Fibroblast of lung (primary cell): ENCODE results near the gene OGDH.

Experiments used
- EZH2 ChIP-seq: IDR thresholded peaks from 2 replicates; pipeline ENCODE4 v1.5.1; 2012; ENCODE audit warnings: low read length, control low read depth, mild to moderate bottlenecking; ENCODE audit errors: missing control alignments
- TF ChIP-seq, protein P1 (sequence below), 2 donors: IDR thresholded peaks in 1 of 2; conservative IDR thresholded peaks in 1 of 2; 1 replicate in 1 of 2; 2 replicates in 1 of 2; pipeline ENCODE4 v1.5.1; 2011 to 2012; ENCODE audit warnings: low read length in 2 of 2, control low read depth in 1 of 2, inconsistent platforms in 1 of 2, low read depth in 1 of 2, mild to moderate bottlenecking in 1 of 2

DNA sequence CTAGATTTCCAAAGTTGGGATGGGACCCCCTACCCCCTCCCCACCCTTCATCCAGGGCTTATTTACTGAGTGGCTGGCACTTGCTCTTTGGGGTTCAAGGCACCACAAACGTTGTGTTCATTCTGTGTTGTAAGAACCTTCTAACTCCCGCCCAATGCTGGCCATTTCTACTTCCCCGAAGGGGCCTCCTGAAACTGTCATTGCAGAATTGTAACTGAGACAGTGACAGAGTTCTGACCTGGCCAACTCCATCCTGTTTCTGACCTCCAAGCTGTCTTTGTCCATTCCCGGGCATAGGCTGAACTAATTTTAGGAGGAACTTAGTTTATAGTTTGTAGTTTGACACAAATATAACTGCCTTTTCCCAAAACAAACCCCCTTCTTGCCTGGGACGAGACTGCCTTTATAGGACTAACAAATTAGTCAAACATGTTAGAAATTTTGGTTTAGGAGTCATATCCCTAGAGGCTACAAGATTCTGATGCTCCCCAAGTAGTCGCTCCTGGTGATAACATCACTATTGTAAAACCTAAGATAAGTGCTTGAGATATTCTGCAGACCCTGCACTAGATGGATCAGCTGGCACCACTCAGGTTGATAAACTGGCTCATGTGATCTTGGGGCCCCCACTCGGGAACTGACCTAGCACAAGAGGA is 107.4 kb downstream of the OGDH start:
- TF ChIP-seq, protein P1, sequence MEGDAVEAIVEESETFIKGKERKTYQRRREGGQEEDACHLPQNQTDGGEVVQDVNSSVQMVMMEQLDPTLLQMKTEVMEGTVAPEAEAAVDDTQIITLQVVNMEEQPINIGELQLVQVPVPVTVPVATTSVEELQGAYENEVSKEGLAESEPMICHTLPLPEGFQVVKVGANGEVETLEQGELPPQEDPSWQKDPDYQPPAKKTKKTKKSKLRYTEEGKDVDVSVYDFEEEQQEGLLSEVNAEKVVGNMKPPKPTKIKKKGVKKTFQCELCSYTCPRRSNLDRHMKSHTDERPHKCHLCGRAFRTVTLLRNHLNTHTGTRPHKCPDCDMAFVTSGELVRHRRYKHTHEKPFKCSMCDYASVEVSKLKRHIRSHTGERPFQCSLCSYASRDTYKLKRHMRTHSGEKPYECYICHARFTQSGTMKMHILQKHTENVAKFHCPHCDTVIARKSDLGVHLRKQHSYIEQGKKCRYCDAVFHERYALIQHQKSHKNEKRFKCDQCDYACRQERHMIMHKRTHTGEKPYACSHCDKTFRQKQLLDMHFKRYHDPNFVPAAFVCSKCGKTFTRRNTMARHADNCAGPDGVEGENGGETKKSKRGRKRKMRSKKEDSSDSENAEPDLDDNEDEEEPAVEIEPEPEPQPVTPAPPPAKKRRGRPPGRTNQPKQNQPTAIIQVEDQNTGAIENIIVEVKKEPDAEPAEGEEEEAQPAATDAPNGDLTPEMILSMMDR (conservative IDR thresholded peaks at IDR 0.05 in 1 of 2, IDR thresholded peaks at IDR 0.05 in 1 of 2; ENCODE audit: low read depth in 1 of 2, low read length in 2 of 2), result no peak
- TF ChIP-seq EZH2, result no peak
